Type B pancreatic cell (in vitro differentiated cells): ENCODE measurements around the gene ALKBH1. TPM values are rescaled to one million over a fixed set of nuclear protein-coding genes. Genes with fewer than 3 reads are reported as not detected.

Experiments
- DNase-seq: peaks from one replicate; pipeline ENCODE4 v3.0.0; 2021; ENCODE audit warnings: mixed read lengths; ENCODE audit not compliant: unreplicated experiment; ENCODE audit errors: extremely low spot score
- H3K27ac Mint-ChIP-seq: 2 replicates; pipeline ENCODE4 v1.8.0; 2021; ENCODE audit warnings: mild to moderate bottlenecking, mixed read lengths
- H3K27me3 Mint-ChIP-seq: 2 replicates; pipeline ENCODE4 v1.8.0; 2021; ENCODE audit warnings: mixed read lengths
- H3K36me3 Mint-ChIP-seq: 2 replicates; pipeline ENCODE4 v1.8.0; 2021; ENCODE audit warnings: mixed read lengths
- H3K4me1 Mint-ChIP-seq: one replicate; pipeline ENCODE4 v1.8.0; 2021; ENCODE audit warnings: mixed read lengths; ENCODE audit not compliant: unreplicated experiment
- H3K4me3 Mint-ChIP-seq: 2 replicates; pipeline ENCODE4 v1.8.0; 2021; ENCODE audit warnings: mild to moderate bottlenecking, mixed read lengths
- H3K9me3 Mint-ChIP-seq: 2 replicates; pipeline ENCODE4 v1.8.0; 2021; ENCODE audit warnings: mixed read lengths
- total RNA-seq: library from RNA; stranded (reverse); gene quantifications from 2 replicates; pipeline ENCODE4 v1.2.1, GENCODE V29; 2021; ENCODE audit warnings: low replicate concordance
- TF ChIP-seq, protein P1 (sequence below): fragments of 200-600 bp; sonication (generic); conservative IDR thresholded peaks from 2 replicates; pipeline ENCODE4 v1.5.0; 2021; ENCODE audit warnings: antibody characterized with exemption, mild to moderate bottlenecking

ALKBH1 gene
- total RNA-seq, 1 donor from 2014 or later, result 14.5 TPM

DNA sequence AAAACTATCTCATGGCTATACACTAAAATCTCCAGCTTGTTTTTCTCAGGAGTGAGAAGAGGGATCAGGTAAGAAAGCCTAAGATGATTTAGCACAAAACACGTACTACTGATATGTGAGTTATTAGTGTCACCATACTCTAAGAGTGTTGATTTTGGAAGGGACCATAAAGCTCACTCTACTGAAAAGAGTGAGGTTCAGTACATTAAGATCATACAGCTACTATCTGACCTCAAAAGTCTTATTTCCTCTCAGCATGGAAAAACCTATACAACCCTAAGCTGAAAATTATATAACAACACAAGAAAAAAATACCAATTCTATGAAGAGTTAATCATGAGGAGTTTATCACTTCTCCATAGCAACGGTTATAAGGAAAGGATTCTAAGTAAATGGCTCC is 33.6 kb upstream of the ALKBH1 start:
- Mint-ChIP-seq H3K27ac (no peak overlapping the region), H3K36me3 (peaks cover 33% of the 10 kb centered on the region), H3K27me3 (no peaks in the 10 kb centered on the region), H3K4me1 (no peaks in the 10 kb centered on the region), H3K9me3 (no peaks in the 10 kb centered on the region), H3K4me3 (no peak overlapping the region)
- TF ChIP-seq, protein P1, sequence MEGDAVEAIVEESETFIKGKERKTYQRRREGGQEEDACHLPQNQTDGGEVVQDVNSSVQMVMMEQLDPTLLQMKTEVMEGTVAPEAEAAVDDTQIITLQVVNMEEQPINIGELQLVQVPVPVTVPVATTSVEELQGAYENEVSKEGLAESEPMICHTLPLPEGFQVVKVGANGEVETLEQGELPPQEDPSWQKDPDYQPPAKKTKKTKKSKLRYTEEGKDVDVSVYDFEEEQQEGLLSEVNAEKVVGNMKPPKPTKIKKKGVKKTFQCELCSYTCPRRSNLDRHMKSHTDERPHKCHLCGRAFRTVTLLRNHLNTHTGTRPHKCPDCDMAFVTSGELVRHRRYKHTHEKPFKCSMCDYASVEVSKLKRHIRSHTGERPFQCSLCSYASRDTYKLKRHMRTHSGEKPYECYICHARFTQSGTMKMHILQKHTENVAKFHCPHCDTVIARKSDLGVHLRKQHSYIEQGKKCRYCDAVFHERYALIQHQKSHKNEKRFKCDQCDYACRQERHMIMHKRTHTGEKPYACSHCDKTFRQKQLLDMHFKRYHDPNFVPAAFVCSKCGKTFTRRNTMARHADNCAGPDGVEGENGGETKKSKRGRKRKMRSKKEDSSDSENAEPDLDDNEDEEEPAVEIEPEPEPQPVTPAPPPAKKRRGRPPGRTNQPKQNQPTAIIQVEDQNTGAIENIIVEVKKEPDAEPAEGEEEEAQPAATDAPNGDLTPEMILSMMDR, result no peak
- DNase-seq, result no peak

DNA sequence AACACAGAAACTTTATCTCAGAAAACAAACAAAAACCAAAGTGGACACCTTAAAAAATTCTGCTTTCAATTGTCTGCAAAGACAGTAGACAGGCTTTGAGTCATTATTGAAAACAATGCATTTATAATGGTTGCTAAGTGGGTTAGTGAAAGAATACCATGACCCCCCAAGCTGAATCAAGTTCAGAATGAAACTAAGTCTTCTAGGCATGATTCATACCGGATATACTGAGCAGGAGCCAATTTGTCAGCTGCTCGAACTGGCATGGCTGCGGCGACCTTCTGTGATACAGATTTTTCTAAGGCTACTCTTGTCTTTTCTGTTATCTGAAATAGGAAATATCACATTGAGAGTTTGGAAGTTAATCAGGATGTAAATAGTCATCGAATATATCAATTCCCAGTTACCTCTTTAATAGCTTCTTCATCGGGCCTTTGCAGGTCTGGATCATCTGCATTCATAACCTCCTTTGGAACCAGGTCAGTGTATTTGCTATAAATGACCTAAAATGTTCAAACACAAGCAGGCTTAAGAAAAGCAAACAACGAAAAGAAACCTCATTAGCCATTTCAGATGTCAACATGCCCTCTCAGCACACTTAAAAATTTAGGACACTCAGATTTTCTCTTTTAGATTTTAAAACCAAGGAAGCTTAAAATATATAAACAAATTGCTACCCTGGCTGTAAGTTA is 30.9 kb upstream of the ALKBH1 start:
- TF ChIP-seq, protein P1, result no peak
- H3K27me3 Mint-ChIP-seq, result no peaks in the 10 kb centered on the region
- H3K4me1 Mint-ChIP-seq, result no peaks in the 10 kb centered on the region
- no peak overlapping the region for H3K4me3 Mint-ChIP-seq
- H3K36me3 Mint-ChIP-seq, result peaks cover 32% of the 10 kb centered on the region
- H3K9me3 Mint-ChIP-seq, result no peaks in the 10 kb centered on the region
- H3K27ac Mint-ChIP-seq, result no peak overlapping the region
- DNase-seq, result no peak

GRCh38 chr14:77730976-77731497 is 23.2 kb upstream of the ALKBH1 start:
- no peaks in the 10 kb centered on the region for H3K4me1 Mint-ChIP-seq
- no peaks in the 10 kb centered on the region for H3K9me3 Mint-ChIP-seq
- no peak overlapping the region for H3K4me3 Mint-ChIP-seq
- DNase-seq, result no peak
- H3K27me3 Mint-ChIP-seq, result no peaks in the 10 kb centered on the region
- H3K27ac Mint-ChIP-seq, result no peak overlapping the region
- TF ChIP-seq, protein P1, result no peak
- peaks cover 45% of the 10 kb centered on the region for H3K36me3 Mint-ChIP-seq

DNA sequence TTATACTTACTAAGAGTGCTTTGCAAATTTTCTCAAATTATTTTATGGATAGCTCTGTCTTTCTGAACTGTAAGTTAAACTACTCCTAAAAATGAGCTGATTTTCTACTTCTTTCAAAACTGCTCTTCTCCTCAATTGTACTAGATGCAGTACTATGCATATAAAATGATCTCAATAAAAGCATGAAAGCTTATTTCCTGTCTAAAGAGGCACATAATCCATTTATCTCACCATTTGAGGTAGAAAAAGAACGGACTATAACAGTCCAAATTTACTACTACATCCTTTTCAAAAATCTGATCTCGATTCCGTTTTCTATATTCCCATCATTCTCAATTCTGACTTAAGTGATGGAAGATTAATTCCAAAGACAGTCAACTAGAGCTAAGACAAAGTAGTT is 14.5 kb upstream of the ALKBH1 start:
- Mint-ChIP-seq H3K4me3 (no peak overlapping the region), H3K4me1 (no peaks in the 10 kb centered on the region), H3K27me3 (no peaks in the 10 kb centered on the region), H3K9me3 (no peaks in the 10 kb centered on the region), H3K36me3 (peaks cover 41% of the 10 kb centered on the region), H3K27ac (no peak overlapping the region)
- DNase-seq, result no peak
- TF ChIP-seq, protein P1, result no peak

GRCh38 chr14:77721437-77721836 is 13.6 kb upstream of the ALKBH1 start:
- Mint-ChIP-seq H3K36me3 (peaks cover 41% of the 10 kb centered on the region), H3K4me1 (no peaks in the 10 kb centered on the region), H3K4me3 (no peak overlapping the region), H3K27me3 (no peaks in the 10 kb centered on the region), H3K27ac (no peak overlapping the region), H3K9me3 (no peaks in the 10 kb centered on the region)
- TF ChIP-seq, protein P1, result no peak
- DNase-seq, result no peak
